ENCODE measurements around the gene PDE3A. TPM values are rescaled to one million over a fixed set of nuclear protein-coding genes. Genes with fewer than 3 reads are reported as not detected.

PDE3A gene
- total RNA-seq, 1 donor from 2014 or later, result 12.0 TPM

- DNase-seq (ENCODE audit: low spot score in 2 of 2, unreplicated experiment in 2 of 2), result no peak
- H3K9me3 Mint-ChIP-seq, result no peaks in the 10 kb centered on the region
- no peak overlapping the region for H3K4me3 Mint-ChIP-seq
- H3K27me3 Mint-ChIP-seq (ENCODE audit: low read depth), result no peaks in the 10 kb centered on the region
- H3K27ac Mint-ChIP-seq, result no peak overlapping the region
- TF ChIP-seq, protein P1, sequence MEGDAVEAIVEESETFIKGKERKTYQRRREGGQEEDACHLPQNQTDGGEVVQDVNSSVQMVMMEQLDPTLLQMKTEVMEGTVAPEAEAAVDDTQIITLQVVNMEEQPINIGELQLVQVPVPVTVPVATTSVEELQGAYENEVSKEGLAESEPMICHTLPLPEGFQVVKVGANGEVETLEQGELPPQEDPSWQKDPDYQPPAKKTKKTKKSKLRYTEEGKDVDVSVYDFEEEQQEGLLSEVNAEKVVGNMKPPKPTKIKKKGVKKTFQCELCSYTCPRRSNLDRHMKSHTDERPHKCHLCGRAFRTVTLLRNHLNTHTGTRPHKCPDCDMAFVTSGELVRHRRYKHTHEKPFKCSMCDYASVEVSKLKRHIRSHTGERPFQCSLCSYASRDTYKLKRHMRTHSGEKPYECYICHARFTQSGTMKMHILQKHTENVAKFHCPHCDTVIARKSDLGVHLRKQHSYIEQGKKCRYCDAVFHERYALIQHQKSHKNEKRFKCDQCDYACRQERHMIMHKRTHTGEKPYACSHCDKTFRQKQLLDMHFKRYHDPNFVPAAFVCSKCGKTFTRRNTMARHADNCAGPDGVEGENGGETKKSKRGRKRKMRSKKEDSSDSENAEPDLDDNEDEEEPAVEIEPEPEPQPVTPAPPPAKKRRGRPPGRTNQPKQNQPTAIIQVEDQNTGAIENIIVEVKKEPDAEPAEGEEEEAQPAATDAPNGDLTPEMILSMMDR (IDR thresholded peaks at IDR 0.05; ENCODE audit: unreplicated experiment), result no peak
- no peaks in the 10 kb centered on the region for H3K4me1 Mint-ChIP-seq
- no peaks in the 10 kb centered on the region for H3K36me3 Mint-ChIP-seq
These were observed 332.8 kb downstream of the PDE3A start for GRCh38 chr12:20701106-20701505.

GRCh38 chr12:20704860-20705259, 336.5 kb downstream of the PDE3A start:
- Mint-ChIP-seq H3K27me3 (ENCODE audit: low read depth) (no peaks in the 10 kb centered on the region), H3K4me3 (no peak overlapping the region), H3K36me3 (no peaks in the 10 kb centered on the region), H3K4me1 (no peaks in the 10 kb centered on the region), H3K27ac (no peak overlapping the region), H3K9me3 (no peaks in the 10 kb centered on the region)
- TF ChIP-seq, protein P1 (IDR thresholded peaks at IDR 0.05; ENCODE audit: unreplicated experiment), result no peak
- DNase-seq (ENCODE audit: low spot score in 2 of 2, unreplicated experiment in 2 of 2), result no peak

- H3K36me3 Mint-ChIP-seq, result no peaks in the 10 kb centered on the region
- no peaks in the 10 kb centered on the region for H3K4me1 Mint-ChIP-seq
- no peak overlapping the region for H3K4me3 Mint-ChIP-seq
- H3K9me3 Mint-ChIP-seq, result no peaks in the 10 kb centered on the region
- no peak for DNase-seq (ENCODE audit: low spot score in 2 of 2, unreplicated experiment in 2 of 2)
- no peaks in the 10 kb centered on the region for H3K27me3 Mint-ChIP-seq (ENCODE audit: low read depth)
- H3K27ac Mint-ChIP-seq, result no peak overlapping the region
- TF ChIP-seq, protein P1 (IDR thresholded peaks at IDR 0.05; ENCODE audit: unreplicated experiment), result no peak
These were observed 343.5 kb downstream of the PDE3A start for GRCh38 chr12:20711846-20712245.

DNA sequence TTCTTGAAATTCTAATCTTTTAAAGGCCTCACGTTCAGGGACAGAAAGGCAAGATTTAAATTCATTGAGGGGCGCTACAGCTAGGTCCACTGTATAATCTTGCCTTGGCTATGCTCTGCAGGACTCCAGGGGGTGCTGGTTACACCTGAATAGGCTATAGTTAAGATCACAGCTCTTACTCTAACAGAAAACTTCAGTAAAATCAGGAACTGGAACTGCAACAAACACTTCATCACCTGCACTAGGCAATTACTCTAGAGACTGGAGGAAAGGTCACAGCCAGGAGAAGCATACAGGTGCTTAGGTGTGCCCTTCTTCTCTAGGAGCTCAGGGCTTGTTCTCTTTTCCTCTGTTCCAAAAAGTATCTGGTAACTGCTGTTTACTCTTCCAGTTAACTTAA, 347.7 kb downstream of the PDE3A start:
- Mint-ChIP-seq H3K9me3 (no peaks in the 10 kb centered on the region), H3K36me3 (no peaks in the 10 kb centered on the region), H3K4me1 (no peaks in the 10 kb centered on the region), H3K27me3 (ENCODE audit: low read depth) (no peaks in the 10 kb centered on the region), H3K27ac (no peak overlapping the region), H3K4me3 (no peak overlapping the region)
- no peak for DNase-seq (ENCODE audit: low spot score in 2 of 2, unreplicated experiment in 2 of 2)
- TF ChIP-seq, protein P1 (IDR thresholded peaks at IDR 0.05; ENCODE audit: unreplicated experiment), result no peak

DNA sequence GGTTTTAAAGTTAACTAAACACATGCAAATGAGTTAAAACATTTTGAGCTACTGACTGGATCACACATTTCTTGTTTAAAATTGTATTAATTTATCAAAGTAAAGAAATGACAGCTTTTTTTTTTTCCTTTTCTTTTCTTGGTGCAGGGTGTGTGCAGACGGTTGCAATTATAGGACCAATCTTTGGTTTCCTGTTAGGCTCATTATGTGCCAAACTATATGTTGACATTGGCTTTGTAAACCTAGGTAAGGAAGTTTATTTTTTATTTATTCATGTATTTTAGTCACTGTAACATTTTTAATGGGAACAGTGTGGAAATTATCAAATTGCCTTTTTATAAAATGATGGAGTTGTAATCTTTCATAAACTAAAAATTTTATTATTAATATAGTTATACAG, 348.6 kb downstream of the PDE3A start:
- Mint-ChIP-seq H3K4me3 (no peak overlapping the region), H3K9me3 (no peaks in the 10 kb centered on the region), H3K36me3 (no peaks in the 10 kb centered on the region), H3K27ac (no peak overlapping the region), H3K27me3 (ENCODE audit: low read depth) (no peaks in the 10 kb centered on the region), H3K4me1 (no peaks in the 10 kb centered on the region)
- TF ChIP-seq, protein P1 (IDR thresholded peaks at IDR 0.05; ENCODE audit: unreplicated experiment), result no peak
- no peak for DNase-seq (ENCODE audit: low spot score in 2 of 2, unreplicated experiment in 2 of 2)

- no peaks in the 10 kb centered on the region for H3K36me3 Mint-ChIP-seq
- no peaks in the 10 kb centered on the region for H3K27me3 Mint-ChIP-seq (ENCODE audit: low read depth)
- TF ChIP-seq, protein P1 (IDR thresholded peaks at IDR 0.05; ENCODE audit: unreplicated experiment), result no peak
- no peaks in the 10 kb centered on the region for H3K4me1 Mint-ChIP-seq
- H3K27ac Mint-ChIP-seq, result no peak overlapping the region
- no peak overlapping the region for H3K4me3 Mint-ChIP-seq
- H3K9me3 Mint-ChIP-seq, result no peaks in the 10 kb centered on the region
- DNase-seq (ENCODE audit: low spot score in 2 of 2, unreplicated experiment in 2 of 2), result no peak
These were observed 350.0 kb downstream of the PDE3A start for GRCh38 chr12:20718294-20718693.

All from mesothelial cell of epicardium (in vitro differentiated cells).